Lower leg skin (tissue), 3 donors: ENCODE data around the gene NUDC.

ENCODE experiments used
- POLR2A ChIP-seq, 2 donors: fragments of 450-650 bp; IDR thresholded peaks; one replicate each; pipeline ENCODE4 v1.6.1; 2016 to 2017; ENCODE audit warnings: antibody characterized with exemption in 2 of 2, mild to moderate bottlenecking in 1 of 2, moderate library complexity in 1 of 2
- TF ChIP-seq, protein P1 (sequence below), 3 donors: fragments of 450-650 bp; IDR thresholded peaks; one replicate each; pipeline ENCODE4 v1.5.1; 2016; ENCODE audit warnings: antibody characterized with exemption in 3 of 3, mild to moderate bottlenecking in 3 of 3, moderate library complexity in 2 of 3

DNA sequence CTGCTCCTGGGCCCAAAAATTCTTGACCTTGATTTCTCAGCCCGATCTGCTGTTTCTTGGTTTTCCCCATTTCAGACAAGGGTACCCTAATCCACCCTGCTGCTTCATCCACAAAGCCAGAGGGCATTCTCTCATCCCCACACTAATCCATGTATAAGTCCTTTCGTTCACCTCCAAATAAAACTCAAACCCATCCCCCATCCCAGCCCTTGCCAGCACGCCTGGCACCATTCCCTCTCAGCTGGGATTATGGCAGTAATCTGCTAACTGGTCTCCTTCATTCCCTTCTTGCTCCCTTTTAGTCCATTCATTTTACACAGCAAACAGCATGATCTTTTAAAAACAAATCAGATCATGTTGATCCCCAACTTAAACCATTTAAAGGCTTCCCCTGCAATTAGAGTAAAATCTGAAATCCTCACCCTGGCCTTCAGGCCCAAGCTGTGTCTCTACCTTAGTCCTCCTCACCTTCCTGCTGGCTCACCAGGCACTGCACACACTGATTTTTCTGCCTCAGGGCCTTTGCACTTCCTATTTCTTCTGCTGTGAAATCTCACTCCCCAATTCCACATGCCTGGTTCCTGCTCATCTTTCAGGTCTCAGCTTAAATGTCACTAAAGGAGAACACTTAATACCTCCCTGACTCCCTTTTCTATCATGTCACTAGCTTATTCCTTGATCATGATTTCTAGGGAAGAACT lies 59.8 kb downstream of the NUDC start:
- TF ChIP-seq, protein P1, sequence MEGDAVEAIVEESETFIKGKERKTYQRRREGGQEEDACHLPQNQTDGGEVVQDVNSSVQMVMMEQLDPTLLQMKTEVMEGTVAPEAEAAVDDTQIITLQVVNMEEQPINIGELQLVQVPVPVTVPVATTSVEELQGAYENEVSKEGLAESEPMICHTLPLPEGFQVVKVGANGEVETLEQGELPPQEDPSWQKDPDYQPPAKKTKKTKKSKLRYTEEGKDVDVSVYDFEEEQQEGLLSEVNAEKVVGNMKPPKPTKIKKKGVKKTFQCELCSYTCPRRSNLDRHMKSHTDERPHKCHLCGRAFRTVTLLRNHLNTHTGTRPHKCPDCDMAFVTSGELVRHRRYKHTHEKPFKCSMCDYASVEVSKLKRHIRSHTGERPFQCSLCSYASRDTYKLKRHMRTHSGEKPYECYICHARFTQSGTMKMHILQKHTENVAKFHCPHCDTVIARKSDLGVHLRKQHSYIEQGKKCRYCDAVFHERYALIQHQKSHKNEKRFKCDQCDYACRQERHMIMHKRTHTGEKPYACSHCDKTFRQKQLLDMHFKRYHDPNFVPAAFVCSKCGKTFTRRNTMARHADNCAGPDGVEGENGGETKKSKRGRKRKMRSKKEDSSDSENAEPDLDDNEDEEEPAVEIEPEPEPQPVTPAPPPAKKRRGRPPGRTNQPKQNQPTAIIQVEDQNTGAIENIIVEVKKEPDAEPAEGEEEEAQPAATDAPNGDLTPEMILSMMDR (IDR thresholded peaks at IDR 0.05), result no peak
- TF ChIP-seq POLR2A (IDR thresholded peaks at IDR 0.05), result no peak
